IPS-11a (cell line): ENCODE data around the gene MAZ.
"Not testable (repeated sequence)": the region's sequence is repeated elsewhere in the genome, so short reads cannot be mapped to it uniquely, and the experiment has no call there.

Experiments used
- H3K4me3 ChIP-seq: one replicate; pipeline ENCODE4 v1.5.1; 2013; ENCODE audit warnings: low read depth, low read length, control low read depth

Gene MAZ

GRCh38 chr16:29784157-29784556, 22.2 kb upstream of the MAZ start:
- H3K4me3 ChIP-seq = no peak overlapping the region

- H3K4me3 ChIP-seq = peak overlapping the region; percentile 4
These were observed 21.3 kb upstream of the MAZ start for GRCh38 chr16:29784901-29785500.

DNA sequence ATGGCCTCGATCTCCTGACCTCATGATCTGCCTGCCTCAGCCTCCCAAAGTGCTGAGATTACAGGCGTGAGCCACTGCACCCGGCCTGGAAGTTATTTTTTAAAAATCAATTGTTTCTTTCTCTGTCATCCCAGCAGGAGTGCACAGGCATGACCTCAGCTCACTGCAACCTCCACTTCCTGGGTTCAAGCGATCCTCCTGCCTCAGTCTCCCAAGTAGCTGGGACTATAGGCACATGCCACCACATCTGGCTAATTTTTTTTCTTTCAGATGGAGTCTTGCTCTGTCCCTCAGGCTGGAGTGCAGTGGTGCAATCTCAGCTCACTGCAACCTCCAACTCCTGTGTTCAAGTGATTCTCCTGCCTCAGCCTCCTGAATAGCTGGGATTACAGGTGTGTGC, 19.2 kb upstream of the MAZ start:
- not testable (repeated sequence) for H3K4me3 ChIP-seq

DNA sequence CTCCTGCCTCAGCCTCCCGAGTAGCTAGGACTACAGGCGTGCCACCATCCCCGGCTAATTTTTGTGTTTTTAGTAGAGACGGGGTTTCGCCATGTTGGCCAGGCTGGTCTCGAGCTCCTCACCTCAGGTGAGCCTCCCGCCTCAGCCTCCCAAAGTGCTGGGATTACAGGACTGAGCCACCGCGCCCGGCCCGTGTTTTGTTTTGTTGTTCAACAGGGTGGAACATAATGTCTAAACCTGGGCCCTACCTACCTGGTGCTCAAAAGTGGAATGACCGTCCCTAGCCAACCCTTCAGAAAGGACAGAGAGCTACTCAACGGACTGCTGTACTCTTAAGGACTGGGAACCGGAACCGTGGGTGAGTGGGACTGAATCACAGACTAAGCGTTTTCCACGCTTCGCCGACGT, 16.6 kb upstream of the MAZ start:
- H3K4me3 ChIP-seq = peak overlapping the region; percentile 47

- H3K4me3 ChIP-seq = peak within 1 kb of the TSS; percentile 98
These were observed 16.0 kb upstream of the MAZ start, which contains the start of gene KIF22 for GRCh38 chr16:29790183-29790948. TSS of gene KIF22 (plus strand) at chr16:29790751. CDS start at chr16:29790760, 9 bp downstream.

- H3K4me3 ChIP-seq = peak overlapping the region; percentile 98
These were observed 15.1 kb upstream of the MAZ start for GRCh38 chr16:29790949-29791844.

GRCh38 chr16:29791845-29792807, 14.2 kb upstream of the MAZ start:
- H3K4me3 ChIP-seq = peak overlapping the region; percentile 98

- not testable (repeated sequence) for H3K4me3 ChIP-seq
These were observed 13.2 kb upstream of the MAZ start for GRCh38 chr16:29793153-29793552.

DNA sequence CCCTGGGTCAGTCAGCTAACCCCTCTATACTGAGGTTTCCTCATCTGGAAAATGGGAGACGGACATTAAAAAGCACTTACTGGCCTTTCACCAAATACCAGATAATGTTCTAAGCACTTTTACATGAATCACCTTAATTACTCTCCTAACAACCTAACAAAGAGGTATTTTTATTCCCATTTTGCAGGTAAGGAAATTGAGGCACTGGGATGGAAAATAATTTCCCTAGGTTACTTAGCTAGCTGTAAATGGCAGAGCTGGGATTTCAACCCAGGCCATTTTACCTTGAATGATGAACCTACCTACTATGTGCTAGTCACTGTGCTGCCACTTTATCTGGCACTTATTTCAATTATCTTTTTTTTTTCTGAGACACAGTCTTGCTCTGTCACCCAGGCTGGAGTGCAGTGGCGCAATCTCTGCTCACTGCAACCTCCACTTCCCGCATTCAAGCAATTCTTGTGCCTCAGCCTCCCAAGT, 12.1 kb upstream of the MAZ start:
- no peak overlapping the region for H3K4me3 ChIP-seq

DNA sequence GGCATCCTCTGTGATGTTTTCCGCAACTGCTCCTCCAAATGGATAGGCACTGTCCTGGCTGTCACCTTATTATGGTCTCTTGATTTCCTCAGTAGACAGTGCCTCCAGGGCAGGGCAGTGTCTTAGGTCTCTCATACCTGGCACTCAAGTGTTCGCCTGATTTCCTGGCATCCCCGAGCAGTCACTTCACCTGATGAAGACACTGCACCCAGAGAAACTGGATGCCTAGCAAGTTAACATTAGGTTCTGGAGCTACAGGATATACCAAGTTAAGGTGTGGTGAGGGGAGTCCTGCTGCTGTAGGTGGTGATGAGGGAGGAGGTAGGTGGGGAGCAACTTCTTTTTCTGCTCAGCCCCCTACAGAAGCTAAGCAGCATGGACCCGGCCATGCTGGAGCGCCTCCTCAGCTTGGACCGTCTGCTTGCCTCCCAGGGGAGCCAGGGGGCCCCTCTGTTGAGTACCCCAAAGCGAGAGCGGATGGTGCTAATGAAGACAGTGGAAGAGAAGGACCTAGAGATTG, 3.9 kb upstream of the MAZ start:
- no peak overlapping the region for H3K4me3 ChIP-seq

DNA sequence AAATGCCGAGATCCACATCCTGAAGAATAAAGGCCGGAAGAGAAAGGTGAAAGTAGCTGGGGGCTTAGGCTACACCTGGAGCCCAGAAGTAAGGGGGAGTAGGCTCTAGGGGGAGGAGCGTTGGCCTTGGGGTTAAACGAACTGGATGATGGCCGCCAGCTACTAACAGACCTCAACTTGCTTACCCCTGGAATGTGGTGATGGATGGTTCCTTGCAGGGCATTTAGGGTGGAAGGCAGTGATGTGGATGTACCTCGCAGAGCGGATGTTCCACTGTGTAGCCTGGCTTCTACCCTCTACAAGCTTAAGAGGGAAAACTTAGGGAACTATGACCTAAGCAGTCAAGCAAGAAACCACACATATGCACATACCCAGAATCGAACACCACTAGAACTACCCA, 2.3 kb upstream of the MAZ start:
- H3K4me3 ChIP-seq = no peak overlapping the region

- H3K4me3 ChIP-seq = peak overlapping the region; percentile 60
These were observed 1.7 kb upstream of the MAZ start for GRCh38 chr16:29804455-29805231.

DNA sequence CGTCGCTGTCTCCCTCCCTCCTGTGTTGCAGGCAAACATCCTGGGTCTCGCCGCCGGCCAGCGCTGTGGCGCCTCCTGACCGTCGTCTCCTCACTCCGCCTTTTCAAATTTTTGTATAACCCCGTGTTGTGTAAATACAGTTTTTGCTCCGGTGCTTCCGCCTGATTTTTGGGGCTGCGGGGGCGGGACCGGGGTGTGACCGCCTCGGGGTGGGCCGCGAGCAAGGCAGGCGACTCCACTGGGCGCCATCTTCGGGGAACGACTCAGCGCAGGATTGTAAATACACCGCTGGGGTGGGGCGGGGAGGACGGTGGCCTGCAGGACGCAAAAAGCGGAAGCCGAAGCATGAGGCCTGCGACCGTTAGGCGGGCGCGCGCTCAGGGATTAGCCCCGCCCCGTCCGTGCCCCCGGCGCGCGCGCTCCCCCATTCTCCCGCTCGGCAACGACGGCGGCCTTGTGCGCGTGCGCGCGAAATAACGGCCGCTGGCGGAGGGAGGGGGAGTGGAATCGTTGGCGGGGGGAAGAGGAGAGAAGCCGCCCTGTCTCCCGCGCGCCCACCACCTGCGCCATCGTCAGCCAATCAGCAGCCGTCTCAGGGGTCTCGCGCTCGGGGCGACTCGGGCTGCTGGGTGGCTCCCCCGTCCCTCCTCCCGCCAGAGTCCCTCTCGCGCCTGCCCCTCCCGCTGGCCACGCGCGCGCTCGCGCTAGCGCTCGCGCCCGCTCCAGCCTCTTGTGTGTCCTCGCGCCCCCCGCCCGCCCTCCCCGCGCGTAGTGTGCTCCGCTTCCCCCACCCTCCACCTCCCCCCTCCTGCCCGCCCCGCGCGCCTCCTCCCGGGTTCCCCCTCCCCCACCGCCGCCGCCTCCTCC, 864 bp upstream of the MAZ start:
- H3K4me3 ChIP-seq = peak overlapping the region; percentile 60

DNA sequence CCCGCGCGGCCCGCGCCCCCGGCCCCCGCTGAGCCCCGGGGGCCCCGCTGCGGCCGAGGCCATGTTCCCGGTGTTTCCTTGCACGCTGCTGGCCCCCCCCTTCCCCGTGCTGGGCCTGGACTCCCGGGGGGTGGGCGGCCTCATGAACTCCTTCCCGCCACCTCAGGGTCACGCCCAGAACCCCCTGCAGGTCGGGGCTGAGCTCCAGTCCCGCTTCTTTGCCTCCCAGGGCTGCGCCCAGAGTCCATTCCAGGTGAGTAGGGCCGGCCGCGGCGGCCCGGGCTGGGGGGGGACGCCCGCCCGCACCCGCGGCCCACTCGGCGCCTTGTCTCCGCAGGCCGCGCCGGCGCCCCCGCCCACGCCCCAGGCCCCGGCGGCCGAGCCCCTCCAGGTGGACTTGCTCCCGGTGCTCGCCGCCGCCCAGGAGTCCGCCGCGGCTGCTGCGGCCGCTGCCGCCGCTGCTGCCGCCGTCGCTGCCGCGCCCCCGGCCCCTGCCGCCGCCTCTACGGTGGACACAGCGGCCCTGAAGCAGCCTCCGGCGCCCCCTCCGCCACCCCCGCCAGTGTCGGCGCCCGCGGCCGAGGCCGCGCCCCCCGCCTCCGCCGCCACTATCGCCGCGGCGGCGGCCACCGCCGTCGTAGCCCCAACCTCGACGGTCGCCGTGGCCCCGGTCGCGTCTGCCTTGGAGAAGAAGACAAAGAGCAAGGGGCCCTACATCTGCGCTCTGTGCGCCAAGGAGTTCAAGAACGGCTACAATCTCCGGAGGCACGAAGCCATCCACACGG, 504 bp downstream of the MAZ start:
- peak overlapping the region; percentile 93 for H3K4me3 ChIP-seq

GRCh38 chr16:29807426-29808218, 1.3 kb downstream of the MAZ start:
- H3K4me3 ChIP-seq = peak overlapping the region; percentile 93

GRCh38 chr16:29808219-29808900, 2.0 kb downstream of the MAZ start:
- peak overlapping the region; percentile 93 for H3K4me3 ChIP-seq
